Measurements from ENCODE around the gene BOK.

BOK gene

GRCh38 chr2:241598487-241598886, 39.9 kb downstream of the BOK start:
- no peak for DNase-seq (ENCODE audit: low read depth in 3 of 3)

GRCh38 chr2:241599615-241600014, 41.1 kb downstream of the BOK start:
- no peak for DNase-seq (ENCODE audit: low read depth in 3 of 3)

DNA sequence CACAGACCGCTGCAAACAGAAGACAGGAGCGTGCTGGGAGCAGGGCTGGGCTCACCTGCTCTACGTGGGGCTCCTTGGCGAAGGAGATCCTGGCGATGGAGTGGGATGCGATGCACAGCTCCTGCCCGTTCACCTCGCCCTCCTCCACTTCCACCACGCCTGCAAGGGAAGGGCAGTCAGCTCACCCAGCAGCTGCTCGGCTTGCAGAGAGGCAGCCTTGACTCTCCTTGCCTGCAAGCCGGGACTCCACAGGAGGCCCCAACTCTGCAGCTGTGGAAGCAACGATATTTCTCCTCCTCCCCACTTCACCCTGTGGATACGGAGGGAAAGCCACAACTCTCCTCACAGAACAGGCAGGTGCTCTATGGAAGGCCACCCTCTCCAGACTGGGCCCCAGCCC, 43.3 kb downstream of the BOK start:
- no peak for DNase-seq (ENCODE audit: low read depth in 3 of 3)

- no peak for DNase-seq (ENCODE audit: low read depth in 3 of 3)
These were observed 44.2 kb downstream of the BOK start for GRCh38 chr2:241602720-241603119.

DNA sequence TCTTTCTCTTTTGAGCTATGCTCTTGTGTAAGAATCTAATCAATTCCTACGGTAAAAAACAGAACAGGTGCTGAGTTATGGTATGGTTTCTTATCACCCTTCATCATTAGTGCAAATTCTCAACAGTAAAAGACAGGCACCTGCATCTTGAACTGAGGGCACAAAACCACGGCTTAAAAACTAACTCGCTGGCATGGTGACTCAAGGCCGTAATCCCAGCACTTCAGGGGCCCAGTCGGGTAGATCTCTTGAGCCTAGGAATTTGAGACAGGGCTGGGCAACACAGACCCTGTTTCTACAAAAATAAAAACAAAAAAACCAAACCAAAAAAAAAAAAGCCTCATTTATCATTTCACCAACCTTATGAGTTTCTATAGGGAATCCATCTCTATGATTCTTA, 45.1 kb downstream of the BOK start:
- no peak for DNase-seq (ENCODE audit: low read depth in 3 of 3)

DNA sequence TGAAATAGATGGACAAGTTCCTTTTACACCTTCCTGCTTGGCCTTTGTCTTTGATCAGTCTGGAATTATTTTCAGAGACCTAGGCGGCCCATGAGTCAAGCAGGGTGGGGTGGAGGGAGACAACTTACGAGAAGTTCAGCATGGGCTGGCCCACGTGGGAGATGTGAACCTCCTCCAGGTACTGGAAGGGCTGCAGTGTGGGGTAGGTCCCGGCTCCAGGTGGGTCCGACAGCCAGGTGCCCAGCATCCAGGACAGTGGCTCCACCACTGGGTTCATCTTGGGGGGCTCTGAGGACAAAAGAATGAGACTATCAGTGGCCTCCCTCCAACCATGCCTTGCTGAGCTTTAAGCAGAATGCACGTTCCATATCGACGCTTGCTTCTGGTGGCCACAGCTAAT, 47.6 kb downstream of the BOK start:
- no peak for DNase-seq (ENCODE audit: low read depth in 3 of 3)

DNA sequence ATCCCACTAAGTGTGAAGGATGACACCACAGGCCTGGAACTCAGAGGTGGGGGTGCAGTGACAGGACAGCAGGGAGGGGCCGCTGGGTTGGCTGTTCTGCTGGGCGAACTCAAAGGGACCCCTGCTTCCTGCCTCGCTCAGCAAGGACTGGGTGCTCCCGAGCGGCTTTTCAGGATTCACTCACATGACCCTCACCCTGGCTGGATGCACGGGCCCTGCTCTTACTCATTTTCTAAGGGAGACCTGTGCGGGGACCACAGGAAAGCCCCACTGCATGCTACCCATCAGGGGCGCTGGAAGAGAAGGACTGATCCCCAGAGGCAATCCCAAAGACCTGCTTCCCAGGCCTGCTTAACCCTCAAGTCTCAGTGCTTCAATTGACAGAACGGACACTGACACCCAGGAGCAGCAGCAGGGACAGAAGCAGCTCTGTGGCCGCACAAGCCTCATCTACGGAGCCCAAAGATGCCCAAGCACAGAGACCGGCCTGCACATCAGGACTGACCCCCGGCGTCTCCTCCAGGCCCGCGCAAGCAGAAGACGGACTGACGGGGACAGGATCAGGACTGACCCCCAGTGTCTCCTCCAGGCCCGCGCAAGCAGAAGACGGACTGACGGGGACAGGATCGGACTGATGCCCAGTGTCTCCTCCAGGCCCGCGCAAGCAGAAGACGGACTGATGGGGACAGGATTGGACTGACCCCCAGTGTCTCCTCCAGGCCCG, 48.8 kb downstream of the BOK start:
- DNase-seq (ENCODE audit: low read depth in 3 of 3) = no peak

DNA sequence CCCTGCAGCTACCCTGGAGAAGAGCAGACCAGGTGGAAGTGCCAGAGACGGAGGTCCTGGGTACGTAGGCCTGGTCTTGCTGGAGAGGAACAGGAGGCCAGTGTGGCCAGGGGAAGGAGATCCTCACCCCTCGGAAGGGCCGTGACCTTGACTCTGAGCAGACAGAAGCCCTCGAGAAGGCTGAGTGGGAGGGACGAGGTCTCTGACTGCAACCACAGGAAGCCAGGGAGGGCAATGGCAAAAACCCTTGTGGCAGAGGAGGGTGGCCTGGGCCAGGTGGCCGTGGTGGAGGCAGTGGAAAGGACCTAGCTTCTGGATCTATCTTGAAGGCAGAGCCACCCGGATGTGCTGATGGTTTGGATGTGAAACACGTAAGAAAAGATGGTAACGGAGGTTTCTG, 50.3 kb downstream of the BOK start:
- no peak for DNase-seq (ENCODE audit: low read depth in 3 of 3)

DNA sequence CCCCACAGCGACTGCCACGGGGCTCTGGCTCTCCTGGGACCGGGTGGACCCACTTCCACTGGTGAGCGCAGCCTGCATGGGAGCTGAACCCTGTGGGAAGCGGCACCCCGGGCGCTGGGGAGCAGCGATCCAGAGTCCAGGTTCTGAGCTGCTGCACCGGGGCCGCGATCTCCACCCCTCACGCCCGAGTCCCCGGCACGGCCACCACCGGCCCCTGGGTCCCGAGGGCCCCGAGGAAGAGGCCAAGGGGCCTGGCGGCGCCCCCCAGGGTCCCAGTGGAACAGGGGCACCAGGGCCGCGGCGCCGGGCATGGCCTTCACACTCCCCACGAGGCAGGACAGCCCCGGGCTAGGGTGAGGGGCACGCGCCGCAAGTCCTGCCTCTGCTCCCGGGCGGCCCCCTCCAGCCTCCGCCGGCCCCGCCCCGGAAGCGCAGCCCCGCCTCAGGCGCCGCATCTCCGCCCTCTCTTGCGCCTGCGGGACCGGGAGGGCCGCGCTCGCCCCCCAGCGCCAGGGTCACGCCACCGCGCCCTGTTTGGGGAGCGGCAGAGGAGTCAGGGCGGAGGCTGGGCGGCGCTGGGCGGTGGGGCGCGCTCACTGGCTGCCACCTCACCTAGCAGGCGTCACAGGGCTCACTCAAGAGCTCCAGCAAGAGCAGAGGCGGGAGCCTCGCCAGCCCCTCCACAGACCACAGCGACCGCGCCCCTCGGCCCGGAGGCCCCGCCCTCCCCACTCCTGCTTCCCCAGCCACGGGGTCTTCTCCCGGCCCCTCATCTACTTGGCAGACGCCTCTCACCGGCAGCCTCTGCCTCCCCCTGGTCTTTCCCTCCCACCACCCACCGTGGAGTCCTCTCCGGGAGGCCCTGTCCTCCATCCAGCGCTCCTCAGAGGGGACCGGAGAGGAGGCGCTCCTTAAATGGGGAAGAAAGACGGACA, 51.6 kb downstream of the BOK start:
- DNase-seq (ENCODE audit: low read depth in 3 of 3) = peak; percentile 78 to 89 (median 83)

GRCh38 chr2:241611062-241611461, 52.5 kb downstream of the BOK start:
- DNase-seq (ENCODE audit: low read depth in 3 of 3) = no peak

DNA sequence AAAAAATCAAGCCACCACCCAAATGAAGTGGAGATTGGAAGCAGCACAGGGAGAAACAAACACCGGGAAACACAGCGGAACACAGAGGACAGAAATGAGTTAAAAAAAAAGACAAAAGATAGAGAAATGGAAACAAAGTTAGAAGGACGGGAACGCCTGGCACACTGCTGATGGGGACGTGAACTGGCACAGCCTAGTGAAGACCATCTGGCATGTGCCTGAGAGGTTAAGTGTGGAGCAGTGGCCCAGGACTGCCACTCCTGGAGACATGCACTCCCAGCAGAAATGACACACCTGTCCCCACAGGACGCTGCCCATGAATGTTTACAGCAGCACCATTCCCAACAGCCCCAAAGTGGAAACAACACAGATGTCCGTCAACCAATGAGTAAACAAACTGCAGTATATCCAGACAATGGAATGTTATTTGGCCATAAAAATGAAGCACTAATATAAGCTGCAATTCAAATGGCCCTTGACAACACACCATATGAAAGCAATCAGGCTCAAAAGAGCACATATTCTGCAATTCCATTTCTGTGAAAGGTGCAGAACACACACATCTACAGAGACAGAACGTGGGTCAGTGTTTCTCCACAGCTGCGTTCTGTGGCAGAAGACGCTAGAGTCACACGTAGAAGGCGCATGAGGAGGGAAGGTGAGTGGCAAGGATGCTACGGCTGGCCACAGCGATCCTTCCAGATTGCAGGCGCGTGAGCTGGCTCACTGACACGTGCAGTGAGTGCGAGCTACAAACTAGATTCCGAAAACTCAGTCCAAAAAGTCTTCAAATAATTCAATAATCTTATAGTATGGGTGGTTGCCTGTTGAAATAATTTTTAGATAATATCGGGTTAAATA, 53.8 kb downstream of the BOK start:
- DNase-seq (ENCODE audit: low read depth in 3 of 3) = no peak

DNA sequence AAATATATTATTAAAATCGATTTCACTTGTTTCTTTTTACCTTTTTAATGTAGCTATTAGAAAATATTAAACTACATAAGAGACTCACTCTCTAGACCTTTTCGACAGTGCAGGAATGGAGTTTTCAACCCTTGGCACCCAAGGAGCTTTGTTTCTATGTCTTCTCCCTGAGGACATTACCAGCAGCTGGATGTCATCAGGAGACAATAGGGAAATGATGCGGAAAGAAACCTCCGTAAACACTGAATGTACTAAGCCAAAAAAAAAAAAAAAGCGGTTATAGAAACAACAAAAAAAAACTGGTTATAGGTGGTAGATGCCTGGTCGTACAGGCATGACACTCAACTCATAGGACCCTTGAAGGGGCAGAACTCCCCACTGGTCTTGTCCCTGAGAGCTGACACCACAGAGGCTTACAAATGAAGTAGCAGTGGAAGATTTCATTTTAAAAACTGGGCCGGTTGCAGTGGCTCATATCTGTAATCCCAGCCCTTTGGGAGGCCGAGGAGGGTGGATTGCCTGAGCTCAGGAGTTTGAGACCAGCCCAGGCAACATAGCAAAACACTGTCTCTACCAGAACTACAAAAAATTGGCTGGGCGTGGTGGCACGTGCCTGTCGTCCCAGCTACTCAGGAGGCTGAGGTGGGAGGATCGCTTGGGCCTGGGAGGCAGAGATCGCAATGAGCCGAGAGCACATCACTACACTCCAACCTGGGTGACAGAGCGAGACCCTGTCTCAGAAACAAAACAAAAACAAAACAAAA, 54.7 kb downstream of the BOK start:
- no peak for DNase-seq (ENCODE audit: low read depth in 3 of 3)

GRCh38 chr2:241615041-241615440, 56.5 kb downstream of the BOK start:
- DNase-seq (ENCODE audit: low read depth in 3 of 3) = no peak

GRCh38 chr2:241615522-241616052, 57.0 kb downstream of the BOK start:
- no peak for DNase-seq (ENCODE audit: low read depth in 3 of 3)

DNA sequence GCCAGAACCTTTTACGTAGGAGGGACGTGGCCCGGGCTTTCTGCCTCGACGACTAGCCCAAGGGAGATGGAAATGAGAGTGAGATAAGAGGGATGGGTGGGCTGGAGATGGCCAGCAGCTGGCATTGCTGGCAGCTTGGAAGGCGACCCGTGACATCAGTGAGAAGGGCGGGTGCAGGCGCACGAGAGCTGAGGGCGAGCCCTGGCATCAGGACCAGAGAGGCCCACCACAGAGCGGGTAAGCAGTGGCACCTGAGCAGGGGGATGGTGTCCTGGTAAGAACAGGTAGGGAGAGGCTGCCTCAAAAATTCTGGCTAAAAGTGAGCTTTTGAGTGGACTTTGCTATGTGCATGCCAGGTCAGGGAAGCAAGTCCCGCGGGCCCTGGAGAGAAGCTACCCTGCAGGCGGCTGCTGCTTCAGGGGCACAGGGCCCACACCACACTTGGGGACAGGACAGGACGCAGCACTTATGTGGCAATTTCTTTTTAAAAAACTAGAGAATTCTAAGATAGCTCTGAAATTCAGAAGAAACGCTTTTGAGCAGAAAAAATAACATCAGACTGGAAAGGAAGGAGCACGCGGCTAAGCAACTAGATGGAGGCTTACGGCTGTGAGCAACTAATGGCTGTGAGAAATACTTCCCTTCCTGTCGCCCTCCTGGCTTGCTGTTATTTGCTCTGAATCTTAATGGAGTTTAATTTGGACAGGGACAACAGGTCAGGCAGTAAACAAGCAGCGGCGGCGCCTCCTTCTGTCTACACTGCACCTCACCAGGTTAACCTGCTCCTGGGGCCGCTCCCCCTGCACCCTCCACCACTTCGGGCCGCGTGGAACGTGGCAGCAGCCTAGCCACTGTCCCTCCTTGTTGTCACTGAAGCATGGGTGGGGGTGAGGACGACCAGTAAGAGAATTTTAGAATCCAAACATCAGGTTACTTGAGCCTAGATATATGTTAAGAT, 57.9 kb downstream of the BOK start:
- DNase-seq (ENCODE audit: low read depth in 3 of 3) = no peak

GRCh38 chr2:241617431-241618154, 59.0 kb downstream of the BOK start:
- DNase-seq (ENCODE audit: low read depth in 3 of 3) = no peak

DNA sequence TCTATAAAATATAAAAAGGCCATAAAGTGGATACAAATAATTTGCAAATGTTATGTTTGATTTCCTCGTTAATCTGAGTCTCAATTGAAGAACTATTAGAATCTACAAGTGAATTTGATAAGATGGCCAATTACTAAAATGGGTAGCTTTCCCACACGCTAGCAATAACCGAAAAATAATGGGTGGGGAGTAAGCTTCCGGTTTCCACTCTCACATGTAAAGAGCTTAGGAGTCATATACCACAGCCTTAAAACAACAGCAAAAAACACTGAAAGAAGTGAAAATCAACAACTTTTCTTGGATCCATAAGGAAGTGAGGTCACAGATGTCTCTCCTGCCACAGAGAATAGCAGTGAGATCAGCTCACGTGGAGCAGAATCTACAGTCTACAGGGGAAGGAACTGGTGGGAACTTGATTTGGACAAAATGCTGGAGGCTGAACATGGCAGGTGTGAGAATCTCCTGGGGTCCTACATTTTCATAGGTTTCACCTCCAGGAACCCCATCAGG, 59.8 kb downstream of the BOK start:
- no peak for DNase-seq (ENCODE audit: low read depth in 3 of 3)

- no peak for DNase-seq (ENCODE audit: low read depth in 3 of 3)
These were observed 60.3 kb downstream of the BOK start for GRCh38 chr2:241618829-241619228.

All from stimulated activated CD4-positive, alpha-beta T cell treated with anti-CD3 and anti-CD28 coated beads, TNF-alpha, amount 100 ng/mL, for 48 hours (primary cell).